HCT116 (cell line): ENCODE data around the gene LRRC8B. TPM values are rescaled to one million over a fixed set of nuclear protein-coding genes. Genes with fewer than 3 reads are reported as not detected.
"Not testable (repeated sequence)": the region's sequence is repeated elsewhere in the genome, so short reads cannot be mapped to it uniquely, and the experiment has no call there.

Experiments
- ATAC-seq: fragments of 200-7000 bp; cut with Tn5 transposase; 2 replicates; pipeline ENCODE4 v1.9.1; 2020; ENCODE audit warnings: mild to moderate bottlenecking, moderate library complexity
- BruUV-seq: library from RNA; stranded (reverse); fragments of 400-500 nt; replicated peaks from 2 replicates; lab custom pipeline; 2021; lab: Mats Ljungman, UMichigan
- CTCF ChIA-PET: fragments of 300-600 bp; sonication (Branson Sonifier 250); formaldehyde crosslinking; loops from one replicate; lab custom pipeline; 2021; ENCODE audit warnings: antibody characterized with exemption; lab: Charles Lee
- POLR2A ChIA-PET: fragments of 300-600, 350-600 bp; sonication (Branson Sonifier 250); formaldehyde crosslinking; loops from one replicate; lab custom pipeline; 2021; ENCODE audit warnings: antibody characterized with exemption; lab: Charles Lee
- RAD21 ChIA-PET, 2 experiments: fragments of 300-600 bp; sonication (Branson Sonifier 250); formaldehyde crosslinking; loops; one replicate each; lab custom pipeline; 2023; ENCODE audit warnings: low total read pairs in 2 of 2; ENCODE audit not compliant: uncharacterized antibody in 2 of 2, unreplicated experiment in 2 of 2, low non-redundant PET in 1 of 2; lab: Charles Lee
- DNase-seq: peaks from one replicate; pipeline ENCODE4 v3.0.0-alpha.2; 2010; ENCODE audit warnings: low read depth, low spot score
- H2AFZ ChIP-seq: fragments of 200-600 bp; shearing (Covaris generic), sonication (generic); 2 replicates; pipeline ENCODE4 v1.6.1; 2017; ENCODE audit warnings: low read depth, mixed run types, mixed read lengths, antibody characterized with exemption, low read length; ENCODE audit not compliant: poor library complexity, severe bottlenecking
- H3K27ac ChIP-seq: 2 replicates; pipeline ENCODE4 v1.5.1; 2012; ENCODE audit warnings: low read depth, low read length
- H3K27me3 ChIP-seq: fragments of 200-600 bp; sonication (generic); 2 replicates; pipeline ENCODE4 v1.6.1; 2016; ENCODE audit warnings: mixed run types, low read length, mixed read lengths; ENCODE audit not compliant: insufficient read depth
- H3K36me3 ChIP-seq, 2 experiments: fragments of 200-500 bp in 1 of 2; fragments of 200-600 bp in 1 of 2; sonication (Bioruptor generic) in 1 of 2; sonication (generic) in 1 of 2; 2 replicates each; pipeline versions ENCODE4 v1.5.1 to v1.6.1; 2014 to 2016; ENCODE audit warnings: low read length in 2 of 2, inconsistent platforms in 1 of 2, mixed read lengths in 1 of 2, mixed run types in 1 of 2; ENCODE audit not compliant: insufficient read depth in 2 of 2, control insufficient read depth in 1 of 2
- H3K4me1 ChIP-seq, 2 experiments: fragments of 200-600 bp in 1 of 2; sonication (generic) in 1 of 2; 2 replicates each; pipeline versions ENCODE4 v1.5.1 to v1.6.1; 2012 to 2017; ENCODE audit warnings: low read length in 2 of 2, inconsistent platforms in 1 of 2, mild to moderate bottlenecking in 1 of 2, mixed read lengths in 1 of 2, mixed run types in 1 of 2, moderate library complexity in 1 of 2; ENCODE audit not compliant: insufficient read depth in 2 of 2, control insufficient read depth in 1 of 2
- H3K4me2 ChIP-seq: fragments of 200-600 bp; sonication (generic); 2 replicates; pipeline ENCODE4 v1.6.1; 2017; ENCODE audit warnings: mixed run types, low read length, mixed read lengths
- H3K4me3 ChIP-seq, 2 experiments: fragments of 200-600 bp in 1 of 2; sonication (generic) in 1 of 2; replicated peaks in 1 of 2; 2 replicates each; pipeline ENCODE4 v1.5.1; 2011 to 2016; ENCODE audit warnings: low read length in 2 of 2, control low read depth in 1 of 2, low read depth in 1 of 2, mild to moderate bottlenecking in 1 of 2, mixed read lengths in 1 of 2, mixed run types in 1 of 2
- H3K79me2 ChIP-seq: fragments of 200-600 bp; sonication (generic); 2 replicates; pipeline ENCODE4 v1.6.1; 2017; ENCODE audit warnings: mild to moderate bottlenecking, mixed run types, low read length, moderate library complexity, mixed read lengths; ENCODE audit not compliant: insufficient read depth
- H3K9ac ChIP-seq: fragments of 200-600 bp; sonication (generic); 2 replicates; pipeline ENCODE4 v1.6.1; 2016; ENCODE audit warnings: low read length, mixed read lengths
- H3K9me2 ChIP-seq: fragments of 200-600 bp; sonication (generic), shearing (Covaris generic); 2 replicates; pipeline ENCODE4 v1.6.1; 2017; ENCODE audit warnings: mixed run types, mild to moderate bottlenecking, moderate library complexity; ENCODE audit not compliant: insufficient read depth
- H3K9me3 ChIP-seq, 2 experiments: fragments of 200-500 bp in 1 of 2; fragments of 200-600 bp in 1 of 2; sonication (Bioruptor generic) in 1 of 2; sonication (generic) in 1 of 2; 2 replicates each; pipeline ENCODE4 v1.6.1; 2014 to 2017; ENCODE audit warnings: low read length in 2 of 2, mixed read lengths in 2 of 2, inconsistent platforms in 1 of 2, low read depth in 1 of 2, mild to moderate bottlenecking in 1 of 2, mixed run types in 1 of 2, moderate library complexity in 1 of 2; ENCODE audit not compliant: control insufficient read depth in 1 of 2, insufficient read depth in 1 of 2
- H4K20me1 ChIP-seq: fragments of 200-600 bp; sonication (generic), shearing (Covaris generic); 2 replicates; pipeline ENCODE4 v1.6.1; 2017; ENCODE audit warnings: mixed run types, mild to moderate bottlenecking, moderate library complexity; ENCODE audit not compliant: insufficient read depth
- EGR1 ChIP-seq: IDR thresholded peaks from 2 replicates; pipeline ENCODE4 v1.6.1; 2012; ENCODE audit warnings: low read depth
- EZH2 ChIP-seq: fragments of 200-600 bp; sonication (generic); IDR thresholded peaks from 2 replicates; pipeline ENCODE4 v1.6.1; 2017; ENCODE audit warnings: antibody characterized with exemption, mixed run types
- FOSL1 ChIP-seq: IDR thresholded peaks from 2 replicates; pipeline ENCODE4 v1.6.1; 2012; ENCODE audit warnings: low read depth
- JUND ChIP-seq: IDR thresholded peaks from 2 replicates; pipeline ENCODE4 v1.6.1; 2012
- POLR2AphosphoS5 ChIP-seq: IDR thresholded peaks from 2 replicates; pipeline ENCODE4 v1.6.1; 2011; ENCODE audit warnings: mild to moderate bottlenecking, low read depth, low read length, moderate library complexity
- SIN3A ChIP-seq: IDR thresholded peaks from 2 replicates; pipeline ENCODE4 v1.6.1; 2012; ENCODE audit warnings: low read depth
- ZFX ChIP-seq: fragments of 450-650 bp; IDR thresholded peaks from 2 replicates; pipeline ENCODE4 v1.6.1; 2017
- ZNF274 ChIP-seq: fragments of 200-500 bp; sonication (Bioruptor generic); IDR thresholded peaks from 2 replicates; pipeline ENCODE4 v1.6.1; 2014; ENCODE audit warnings: mild to moderate bottlenecking, low read depth, low read length, inconsistent platforms
- intact Hi-C: fragments of 100-400 bp; cut with micrococcal nuclease; formaldehyde crosslinking; loops from 2 replicates; pipeline ENCODE4 v1.10.0; 2022
- total RNA-seq: library from RNA; stranded (reverse); gene quantifications from one replicate; pipeline ENCODE4 v1.2.1, GENCODE V29; 2021; ENCODE audit not compliant: unreplicated experiment
- TF ChIP-seq, protein P1 (sequence below): IDR thresholded peaks from 2 replicates; pipeline ENCODE4 v1.6.1; 2012

The LRRC8B gene
- total RNA-seq, 1 experiment from 2014 or later, result 17.9 TPM

DNA sequence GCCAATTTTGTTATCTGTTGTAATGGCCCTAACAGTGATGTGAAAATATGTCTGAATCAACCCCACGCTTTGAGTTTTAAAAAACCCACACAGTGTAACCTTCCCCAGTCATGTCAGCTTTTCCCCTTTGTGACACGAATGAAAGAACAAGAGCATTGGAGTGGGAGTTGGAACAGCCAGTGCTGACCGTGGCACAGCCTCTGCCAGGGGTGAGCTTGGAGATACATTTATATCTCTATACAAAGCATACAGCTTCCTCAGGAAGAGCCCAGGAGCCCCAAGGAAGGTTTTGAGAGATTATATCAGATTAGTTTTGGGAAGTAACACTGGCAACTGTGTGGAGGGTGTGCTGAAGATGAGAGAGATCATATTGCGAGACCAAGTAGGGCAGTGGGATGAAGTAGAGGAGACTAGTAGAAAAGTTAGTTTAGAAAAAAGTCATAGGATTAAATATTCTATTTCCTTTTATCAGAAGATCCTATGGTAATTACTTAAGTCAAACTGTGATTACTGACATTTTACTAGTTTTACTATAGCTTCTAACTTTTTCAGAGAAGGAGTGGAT lies 15.9 kb downstream of the LRRC8B start:
- Histone ChIP-seq H3K9me2 (no peaks in the 10 kb centered on the region), H3K4me3 (no peak overlapping the region), H3K79me2 (peaks cover 55% of the 10 kb centered on the region), H4K20me1 (no peaks in the 10 kb centered on the region), H3K4me2 (no peak overlapping the region), H3K36me3 (no peaks in the 10 kb centered on the region), H3K4me1 (peaks cover 0 to 5% of the 10 kb centered on the region in 2 experiments; a peak in 2 of 4 replicates), H3K27me3 (no peaks in the 10 kb centered on the region), H3K27ac (no peak overlapping the region), H3K9ac (no peak overlapping the region), H3K9me3 (no peaks in the 10 kb centered on the region), H2AFZ (no peak overlapping the region)
- ChIA-PET POLR2A (no interaction called here), RAD21 (no interaction called here), CTCF (no interaction called here)
- TF ChIP-seq, protein P1, sequence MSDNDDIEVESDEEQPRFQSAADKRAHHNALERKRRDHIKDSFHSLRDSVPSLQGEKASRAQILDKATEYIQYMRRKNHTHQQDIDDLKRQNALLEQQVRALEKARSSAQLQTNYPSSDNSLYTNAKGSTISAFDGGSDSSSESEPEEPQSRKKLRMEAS, result no peak
- no peak for TF ChIP-seq POLR2AphosphoS5
- TF ChIP-seq JUND, result no peak
- TF ChIP-seq SIN3A, result no peak
- no peak for TF ChIP-seq ZFX
- no peak for DNase-seq
- BruUV-seq, result no TSS peak
- intact Hi-C loops, result no loop called here
- no peak for ATAC-seq

DNA sequence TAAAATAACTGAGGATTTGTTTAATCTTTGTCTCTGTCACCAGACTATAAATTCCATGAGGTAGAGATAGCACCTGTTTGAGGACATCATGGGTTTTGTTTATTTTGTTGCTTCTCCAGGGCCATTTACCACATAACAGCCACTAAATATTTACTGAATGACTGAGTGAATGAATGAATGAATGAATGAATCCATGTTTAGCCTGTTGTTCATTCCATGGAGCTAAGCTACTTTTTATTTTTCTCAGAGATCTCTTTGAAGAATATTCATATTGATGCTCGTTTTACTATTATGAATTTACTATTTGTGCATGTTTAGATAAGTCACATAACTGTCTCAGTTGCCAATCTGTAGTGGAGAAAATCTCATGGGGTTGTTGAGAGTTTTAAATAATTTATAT lies 17.7 kb downstream of the LRRC8B start:
- Histone ChIP-seq H3K27me3 (no peaks in the 10 kb centered on the region), H4K20me1 (no peaks in the 10 kb centered on the region), H3K4me3 (no peak overlapping the region), H3K4me2 (no peak overlapping the region), H3K79me2 (peaks cover 50% of the 10 kb centered on the region), H3K9ac (no peak overlapping the region), H3K4me1 (peaks cover 0 to 8% of the 10 kb centered on the region in 2 experiments; a peak in 2 of 4 replicates)
- CTCF ChIA-PET, result no interaction called here
- intact Hi-C loops, result no loop called here
- TF ChIP-seq POLR2AphosphoS5 (no peak), EGR1 (no peak), FOSL1 (no peak), EZH2 (no peak), ZNF274 (no peak)
- TF ChIP-seq, all 23 proteins: peak for 0
- no peak overlapping the region for H2AFZ ChIP-seq
- RAD21 ChIA-PET, result no interaction called here
- no peak for DNase-seq
- ATAC-seq, result no peak
- BruUV-seq, result no TSS peak
- no peaks in the 10 kb centered on the region for H3K9me3 ChIP-seq
- no peak overlapping the region for H3K27ac ChIP-seq
- H3K36me3 ChIP-seq, result no peaks in the 10 kb centered on the region
- POLR2A ChIA-PET, result no interaction called here
- H3K9me2 ChIP-seq, result no peaks in the 10 kb centered on the region

DNA sequence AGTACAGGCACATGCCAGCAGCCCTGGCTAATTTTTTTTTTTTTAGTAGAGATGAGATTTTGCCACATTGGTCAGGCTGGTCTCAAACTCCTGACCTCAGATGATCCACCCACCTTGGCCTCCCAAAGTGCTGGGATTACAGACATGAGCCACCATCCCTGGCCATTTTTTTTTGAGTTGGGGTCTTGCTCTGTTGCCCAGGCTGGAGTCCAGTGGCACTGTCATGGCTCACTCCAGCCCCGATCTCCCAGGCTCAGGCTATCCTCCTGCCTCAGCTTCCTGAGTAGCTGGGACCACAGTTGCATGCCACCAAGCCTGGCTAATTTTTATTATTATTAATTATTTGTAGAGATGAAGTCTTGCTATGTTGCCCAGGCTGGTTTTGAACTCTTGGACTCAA lies 19.0 kb downstream of the LRRC8B start:
- H3K27ac ChIP-seq, POLR2A ChIA-PET, H3K36me3 ChIP-seq, H3K4me1 ChIP-seq, H3K27me3 ChIP-seq, intact Hi-C loops, H3K9ac ChIP-seq, H3K4me2 ChIP-seq, H3K4me3 ChIP-seq, BruUV-seq, H4K20me1 ChIP-seq, ATAC-seq, H3K9me3 ChIP-seq, CTCF ChIA-PET, H3K9me2 ChIP-seq, H2AFZ ChIP-seq, RAD21 ChIA-PET, DNase-seq: not testable (repeated sequence)
- H3K79me2 ChIP-seq, result peaks cover 44% of the 10 kb centered on the region
